ENCODE results near the gene ACSS2. TPM values are rescaled to one million over a fixed set of nuclear protein-coding genes. Genes with fewer than 3 reads are reported as not detected.
"Not testable (repeated sequence)": the region's sequence is repeated elsewhere in the genome, so short reads cannot be mapped to it uniquely, and the experiment has no call there.

Gene ACSS2
- total RNA-seq, 1 experiment from 2014 or later: 18.0 TPM

DNA sequence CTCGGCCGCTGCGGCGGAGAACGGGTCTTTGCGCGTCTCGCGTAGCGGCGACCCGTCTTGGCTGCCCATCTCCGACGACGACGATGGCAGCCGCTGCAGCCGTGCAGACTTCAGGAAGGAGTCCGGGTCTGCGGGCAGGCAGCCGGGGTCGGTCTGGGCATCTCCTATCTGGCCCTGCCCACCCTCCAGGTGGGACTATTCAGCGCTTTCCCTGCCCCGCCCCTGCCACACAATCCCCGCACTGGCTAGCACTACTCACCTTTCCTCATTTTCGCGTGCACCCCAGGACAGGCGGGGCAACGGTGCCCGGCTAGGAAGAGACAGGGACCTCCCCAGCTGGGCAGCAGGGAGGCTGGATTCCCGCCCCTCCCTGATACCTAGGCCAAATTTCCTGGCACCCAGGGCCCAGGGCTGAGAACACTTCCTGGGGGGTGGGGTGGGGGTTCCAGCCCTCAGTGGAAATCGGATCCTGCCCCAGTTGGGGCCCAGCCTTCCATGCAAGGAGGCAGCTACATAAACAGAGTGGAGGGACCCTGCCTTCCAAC, 12.9 kb upstream of the ACSS2 start:
- H3K27ac ChIP-seq: no peak overlapping the region
- H3K36me3 ChIP-seq: peaks cover 7% of the 10 kb centered on the region
- H3K4me1 ChIP-seq: peaks cover 22% of the 10 kb centered on the region
- H3K9me3 ChIP-seq (replicated peaks): no peaks in the 10 kb centered on the region
- no peak overlapping the region for H3K4me3 ChIP-seq
- H3K27me3 ChIP-seq: no peaks in the 10 kb centered on the region
- DNase-seq: no peak

DNA sequence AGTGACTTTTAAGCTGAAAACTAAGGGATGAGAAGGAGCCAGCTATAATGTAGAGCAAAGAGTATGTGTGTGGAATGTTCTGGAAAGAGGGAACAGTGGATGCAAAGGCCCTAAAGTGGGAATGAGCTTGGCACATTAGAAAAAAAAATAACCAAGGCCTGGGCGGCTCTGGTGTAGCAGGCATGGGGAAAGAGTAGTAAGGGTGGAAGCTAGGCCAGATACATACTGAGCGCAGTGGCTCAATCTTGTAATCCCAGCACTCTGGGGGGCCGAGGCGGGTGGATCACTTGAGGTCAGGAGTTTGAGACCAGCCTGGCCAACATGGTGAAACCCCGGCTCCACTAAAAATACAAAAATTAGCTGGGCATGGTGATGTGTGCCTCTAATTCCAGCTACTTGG, 12.2 kb upstream of the ACSS2 start:
- Histone ChIP-seq H3K27me3 (no peaks in the 10 kb centered on the region), H3K27ac (no peak overlapping the region), H3K9me3 (replicated peaks) (no peaks in the 10 kb centered on the region), H3K36me3 (peaks cover 4% of the 10 kb centered on the region), H3K4me3 (no peak overlapping the region), H3K4me1 (peaks cover 22% of the 10 kb centered on the region)
- no peak for DNase-seq

DNA sequence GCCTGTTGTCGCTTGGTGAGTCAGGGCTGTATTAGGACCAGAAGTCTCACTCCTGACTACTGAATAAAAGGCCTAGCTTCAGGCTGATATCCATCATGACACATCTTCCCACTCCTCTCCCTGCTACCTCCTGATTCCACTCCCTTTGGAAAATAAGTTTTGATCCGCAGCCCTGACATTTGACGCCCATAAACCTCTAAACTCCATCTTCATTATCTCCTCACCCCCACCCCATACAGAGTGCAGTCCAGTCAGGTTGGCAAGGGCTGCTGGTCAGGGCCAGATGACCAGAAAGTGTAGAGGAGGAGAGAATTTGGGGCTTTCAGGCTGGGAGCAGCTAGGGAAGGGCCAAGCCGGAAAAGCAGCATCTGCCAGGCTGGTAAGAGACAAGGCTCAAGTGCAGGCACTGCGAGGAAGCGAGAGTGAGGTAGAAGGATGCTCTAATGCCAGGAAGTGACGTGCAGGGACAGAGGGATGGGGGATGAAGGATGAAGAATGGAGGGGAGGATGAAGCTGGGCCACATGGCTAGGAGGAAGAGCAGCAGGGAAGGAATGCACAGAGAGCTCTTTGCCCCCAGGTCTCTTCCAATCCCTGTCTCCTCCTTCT, 5.0 kb upstream of the ACSS2 start:
- Histone ChIP-seq H3K9me3 (replicated peaks) (no peaks in the 10 kb centered on the region), H3K27me3 (no peaks in the 10 kb centered on the region), H3K4me1 (peaks cover 4% of the 10 kb centered on the region; the same call in 1 of the 2 replicates), H3K4me3 (no peak overlapping the region; the same call in 1 of the 2 replicates), H3K27ac (no peak overlapping the region), H3K36me3 (no peaks in the 10 kb centered on the region; the same call in 1 of the 2 replicates)
- DNase-seq: peak in 1 of 2 experiments; percentile 19

DNA sequence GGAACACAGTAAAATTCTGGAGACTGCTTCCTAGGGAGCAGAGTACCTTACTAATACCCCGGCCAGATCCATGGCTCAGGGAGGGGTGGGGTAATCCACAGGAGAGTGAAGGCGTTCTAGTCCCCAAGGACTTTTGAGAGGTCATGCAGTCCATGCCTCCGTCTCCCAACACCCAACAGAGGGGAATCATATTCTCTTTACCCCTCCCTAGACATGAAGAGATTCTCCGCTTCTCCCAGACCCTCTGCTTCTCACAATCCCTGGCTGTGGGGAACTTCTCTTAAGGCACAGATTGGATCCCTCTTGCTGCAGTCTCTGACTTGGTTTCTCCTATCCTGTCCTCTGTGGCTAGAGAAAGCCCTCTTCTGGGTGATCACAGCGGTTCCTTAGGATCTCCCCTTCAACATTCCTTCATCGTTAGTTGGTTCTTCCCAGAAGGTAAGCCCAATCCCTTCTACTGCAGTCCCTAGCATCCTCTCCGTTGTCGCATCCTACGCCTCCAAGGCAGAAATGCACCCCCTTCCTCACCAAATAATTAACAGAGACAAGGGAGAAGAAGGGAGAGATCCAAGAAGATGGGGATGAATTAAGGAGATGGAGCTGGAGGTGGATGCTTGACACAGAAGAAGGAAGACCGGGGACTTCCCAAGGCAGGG, 4.3 kb upstream of the ACSS2 start:
- DNase-seq: no peak
- Histone ChIP-seq H3K4me1 (peaks cover 4% of the 10 kb centered on the region; the same call in 1 of the 2 replicates), H3K27ac (no peak overlapping the region; the same call in 1 of the 2 replicates), H3K27me3 (no peaks in the 10 kb centered on the region), H3K36me3 (no peaks in the 10 kb centered on the region; the same call in 1 of the 2 replicates), H3K9me3 (replicated peaks) (no peaks in the 10 kb centered on the region), H3K4me3 (peak overlapping the region; percentile 75)

DNA sequence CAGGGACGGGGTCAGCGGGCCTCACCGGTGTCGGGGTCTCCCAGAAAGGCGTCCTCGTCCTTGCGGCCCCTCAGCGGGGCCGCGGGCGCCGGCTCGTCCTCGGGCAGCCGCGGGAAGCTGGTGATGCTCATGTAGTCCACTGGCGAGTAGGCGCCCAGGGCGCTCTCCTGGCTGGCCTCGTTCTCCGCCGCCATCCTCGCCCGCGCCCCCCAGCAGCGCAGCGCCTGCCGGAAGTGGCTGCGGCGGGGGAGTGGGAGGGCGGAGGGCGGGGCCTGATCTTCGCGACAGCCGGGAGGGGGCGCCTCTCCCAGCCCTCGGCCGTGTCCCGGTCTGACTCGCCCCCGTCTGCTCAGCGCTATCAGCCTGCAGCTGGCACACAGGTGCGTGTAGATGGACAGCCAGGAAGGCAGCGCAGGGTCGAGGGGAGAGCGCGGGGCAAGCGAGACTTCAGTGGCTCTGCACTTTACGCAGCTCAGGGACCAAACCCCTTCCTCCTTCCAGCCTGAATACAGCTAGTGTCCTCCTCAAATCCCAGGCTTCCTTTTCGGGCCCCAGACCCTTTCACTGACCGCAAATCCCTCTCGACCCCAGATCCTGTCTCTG, 3.7 kb upstream of the ACSS2 start, which contains the start of gene GGT7:
Gene GGT7, minus strand, starts transcription at position 235 of the 603 bp plus-strand sequence. Its CDS starts 41 bp downstream, at position 194.
- no peaks in the 10 kb centered on the region; the same call in 1 of the 2 replicates for H3K36me3 ChIP-seq
- H3K4me1 ChIP-seq: peaks cover 4% of the 10 kb centered on the region; the same call in 1 of the 2 replicates
- DNase-seq: peak; percentile 89 to 93
- H3K9me3 ChIP-seq (replicated peaks): no peaks in the 10 kb centered on the region
- no peak within 1 kb of the TSS; the same call in 1 of the 2 replicates for H3K27ac ChIP-seq
- peak within 1 kb of the TSS; percentile 75 for H3K4me3 ChIP-seq
- no peaks in the 10 kb centered on the region for H3K27me3 ChIP-seq

DNA sequence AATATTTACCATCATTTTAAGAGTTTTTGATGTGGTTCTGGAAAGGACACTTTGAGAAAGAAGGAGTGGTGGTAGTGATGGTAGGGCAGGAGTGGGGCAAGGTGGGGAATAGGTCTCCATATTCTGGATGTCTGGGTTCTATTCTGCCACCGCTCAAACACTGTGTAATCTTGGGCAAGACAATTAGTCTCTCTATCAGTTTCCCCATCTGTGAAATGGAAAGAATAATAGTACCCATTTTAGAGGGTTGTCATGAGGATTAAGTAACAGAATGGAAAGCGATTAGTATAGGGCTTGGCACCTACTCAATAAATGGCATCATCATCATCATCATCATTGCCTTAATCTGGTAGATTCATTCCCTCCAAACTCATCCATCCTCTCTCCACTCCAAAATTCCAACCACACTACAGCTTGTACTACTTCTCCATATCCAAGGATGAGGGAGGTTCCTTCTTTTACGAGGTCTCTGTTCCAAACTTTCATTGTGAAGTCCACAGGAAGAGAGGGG, 2.8 kb upstream of the ACSS2 start:
- Histone ChIP-seq H3K4me3 (peak overlapping the region; percentile 75), H3K27me3 (no peaks in the 10 kb centered on the region), H3K9me3 (replicated peaks) (no peaks in the 10 kb centered on the region), H3K4me1 (peaks cover 4% of the 10 kb centered on the region; the same call in 1 of the 2 replicates), H3K27ac (no peak overlapping the region), H3K36me3 (no peaks in the 10 kb centered on the region)
- no peak for DNase-seq

DNA sequence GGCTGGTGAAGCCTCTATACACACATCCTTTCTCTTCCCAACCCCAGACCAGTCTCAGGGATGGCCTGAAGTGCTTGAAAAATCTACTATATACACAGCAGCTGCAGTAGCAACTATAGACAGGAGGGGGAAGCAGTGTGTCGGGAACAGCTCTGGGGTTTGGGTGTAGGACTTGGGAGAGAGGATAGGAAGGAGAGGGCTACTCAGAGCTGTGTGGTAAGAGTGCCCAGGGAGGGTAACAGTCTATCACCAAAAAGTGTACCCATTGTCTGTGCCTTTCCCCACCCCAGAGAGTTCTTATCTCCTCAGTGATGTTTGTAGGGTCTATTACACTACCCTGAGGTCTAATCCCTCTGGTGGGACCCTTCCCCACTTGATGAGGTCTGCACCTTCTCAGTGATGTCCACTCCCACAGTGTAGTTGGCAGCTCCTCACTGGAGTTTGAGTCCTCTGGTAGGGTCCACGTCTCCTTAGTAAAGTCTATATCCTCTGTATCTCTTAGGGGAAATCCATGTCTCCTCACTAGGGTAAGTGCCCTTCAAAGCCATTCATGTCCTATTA, 2.2 kb upstream of the ACSS2 start:
- Histone ChIP-seq H3K9me3 (replicated peaks) (no peaks in the 10 kb centered on the region), H3K4me1 (peaks cover 4% of the 10 kb centered on the region; the same call in 1 of the 2 replicates), H3K27me3 (no peaks in the 10 kb centered on the region), H3K27ac (no peak overlapping the region), H3K4me3 (no peak overlapping the region), H3K36me3 (no peaks in the 10 kb centered on the region)
- DNase-seq: peak; percentile 87 to 96

DNA sequence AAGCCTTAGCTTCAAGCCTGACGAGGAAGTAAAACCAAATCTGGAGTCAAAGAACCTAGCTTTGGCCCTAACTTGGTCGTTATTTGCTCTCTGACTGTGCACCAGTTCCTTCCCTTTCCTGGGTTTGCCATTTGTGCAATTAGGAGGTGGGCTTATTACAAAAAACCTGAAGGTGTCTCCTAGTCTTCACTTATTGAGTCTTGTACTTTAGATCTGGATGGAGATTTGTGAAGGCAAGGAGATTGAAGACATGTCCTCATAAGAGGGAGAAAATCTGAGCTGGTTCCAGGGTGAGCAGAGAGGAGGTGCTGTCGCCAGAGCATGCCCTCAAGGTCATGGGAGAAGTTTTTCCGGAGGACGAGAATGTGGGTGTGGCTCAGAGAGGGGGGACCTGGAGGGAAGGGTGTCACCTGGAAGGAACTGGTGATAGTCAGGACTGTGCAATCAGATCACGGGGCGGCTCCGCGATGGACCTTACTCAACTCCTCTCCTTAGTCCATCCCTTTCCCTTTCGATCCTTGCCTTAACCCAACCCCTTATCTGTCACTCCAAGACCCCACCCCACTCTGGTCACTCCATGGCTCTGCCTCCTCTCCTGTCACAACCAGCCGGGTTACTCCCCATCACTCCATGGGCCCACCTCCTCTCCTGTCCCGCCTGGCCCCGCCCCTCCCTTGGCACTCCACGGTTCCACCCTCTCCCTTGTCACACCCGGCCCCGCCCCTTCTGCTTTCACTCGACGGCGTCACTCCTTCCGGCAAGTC, 588 bp upstream of the ACSS2 start:
- DNase-seq: peak; percentile 97 to 99
- H3K27ac ChIP-seq: no peak overlapping the region
- H3K9me3 ChIP-seq (replicated peaks): no peaks in the 10 kb centered on the region
- peaks cover 4% of the 10 kb centered on the region; the same call in 1 of the 2 replicates for H3K4me1 ChIP-seq
- no peaks in the 10 kb centered on the region for H3K36me3 ChIP-seq
- no peaks in the 10 kb centered on the region for H3K27me3 ChIP-seq
- H3K4me3 ChIP-seq: peak overlapping the region; percentile 75

DNA sequence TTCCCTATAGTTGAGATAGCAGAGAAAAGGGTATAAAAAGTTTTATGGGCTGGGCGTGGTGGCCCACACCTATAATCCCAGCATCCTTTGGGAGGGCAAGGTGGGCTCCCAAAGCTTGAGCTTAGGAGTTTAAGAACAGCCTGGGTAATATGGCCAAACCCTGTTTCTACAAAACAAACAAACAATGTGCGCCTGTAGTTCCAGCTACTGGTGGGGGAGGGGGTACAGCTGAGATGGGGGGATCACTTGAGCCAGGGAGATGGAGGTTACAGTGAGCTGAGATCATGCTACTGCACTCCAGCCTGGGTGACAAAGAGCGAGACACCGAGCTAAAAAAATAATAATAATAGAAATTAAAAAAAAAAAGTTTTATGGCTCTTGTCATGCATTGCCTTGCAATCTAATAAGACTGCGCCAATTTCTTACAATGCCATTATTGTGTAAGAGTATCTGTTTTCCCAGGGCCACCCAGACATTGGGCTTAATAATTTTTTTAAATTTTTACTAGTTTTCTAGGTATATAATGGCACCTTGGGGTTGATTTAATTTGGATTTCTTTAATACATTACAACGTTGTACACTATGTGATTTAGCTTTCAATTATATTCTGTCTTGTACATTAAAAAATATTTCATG, 3.9 kb downstream of the ACSS2 start:
- no peaks in the 10 kb centered on the region for H3K36me3 ChIP-seq
- no peaks in the 10 kb centered on the region for H3K4me1 ChIP-seq
- no peak overlapping the region for H3K4me3 ChIP-seq
- no peak overlapping the region for H3K27ac ChIP-seq
- no peaks in the 10 kb centered on the region for H3K9me3 ChIP-seq (replicated peaks)
- no peak for DNase-seq
- H3K27me3 ChIP-seq: no peaks in the 10 kb centered on the region

DNA sequence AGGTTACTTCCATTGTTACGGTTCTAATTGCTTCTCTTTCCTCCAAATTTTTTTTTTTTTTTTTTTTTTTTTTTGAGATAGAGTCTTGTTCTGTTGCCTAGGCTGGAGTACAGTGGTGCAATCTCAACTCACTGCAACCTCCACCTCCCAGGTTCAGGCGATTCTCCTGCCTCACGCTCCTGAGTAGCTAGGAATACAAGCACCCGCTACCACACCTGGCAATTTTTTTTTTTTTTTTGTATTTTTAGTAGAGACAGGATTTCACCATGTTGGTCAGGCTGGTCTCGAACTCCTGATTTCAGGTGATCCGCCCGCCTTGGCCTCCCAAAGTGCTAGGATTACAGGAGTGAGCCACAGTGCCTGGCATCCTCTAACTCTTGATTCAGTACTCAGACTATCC, 4.6 kb downstream of the ACSS2 start:
- not testable (repeated sequence) for H3K36me3 ChIP-seq; H3K4me3 ChIP-seq; H3K27ac ChIP-seq; H3K4me1 ChIP-seq; DNase-seq; H3K9me3 ChIP-seq (replicated peaks); H3K27me3 ChIP-seq

DNA sequence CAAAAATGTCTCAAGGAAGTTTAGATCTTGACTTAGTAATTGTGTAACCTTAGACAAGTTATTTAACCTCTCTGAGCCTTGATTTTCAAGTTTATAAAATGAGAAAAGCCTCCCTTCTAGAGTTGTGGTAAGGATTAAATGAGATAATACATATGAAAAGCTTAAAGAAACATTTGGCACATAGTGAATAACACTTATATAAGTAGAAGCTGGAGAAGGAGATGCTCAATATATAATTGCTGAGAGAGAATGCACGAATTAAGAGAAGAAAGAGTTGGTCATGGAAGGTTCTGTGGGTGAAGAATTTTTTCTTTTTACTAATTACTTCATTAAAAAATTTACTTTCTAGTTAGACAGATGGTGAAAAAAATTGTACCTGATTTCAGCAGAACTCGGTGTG, 5.3 kb downstream of the ACSS2 start:
- no peak for DNase-seq
- no peak overlapping the region for H3K27ac ChIP-seq
- H3K4me3 ChIP-seq: no peak overlapping the region
- H3K27me3 ChIP-seq: no peaks in the 10 kb centered on the region
- no peaks in the 10 kb centered on the region for H3K4me1 ChIP-seq
- H3K36me3 ChIP-seq: no peaks in the 10 kb centered on the region
- no peaks in the 10 kb centered on the region for H3K9me3 ChIP-seq (replicated peaks)

DNA sequence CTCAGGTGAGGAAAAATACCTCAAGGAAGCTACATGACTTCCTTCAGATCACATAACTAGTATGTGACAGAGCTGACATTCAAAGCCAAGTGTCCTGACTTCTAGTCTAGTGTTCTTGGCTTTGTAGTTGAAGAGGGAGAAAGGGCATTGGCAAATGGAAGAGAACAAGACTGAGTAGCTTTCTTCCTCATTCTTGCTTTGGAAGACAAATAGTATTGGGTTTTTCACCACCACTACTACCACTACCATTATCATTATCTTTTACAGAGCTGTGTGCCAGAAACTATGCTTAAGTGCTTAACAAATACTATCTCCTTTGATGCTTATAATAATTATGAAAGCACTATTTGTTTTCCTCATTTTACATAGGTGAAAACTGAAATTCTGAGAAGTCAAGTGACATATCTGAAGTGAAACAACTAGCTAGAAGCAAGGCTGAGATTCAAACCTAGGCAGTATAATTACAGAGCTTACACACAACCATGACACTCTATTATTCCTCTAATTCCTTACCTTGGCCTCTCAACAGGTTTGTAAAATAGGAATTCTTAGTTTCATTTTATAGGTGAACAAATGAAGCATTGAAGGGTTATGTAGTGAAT, 6.8 kb downstream of the ACSS2 start:
- no peaks in the 10 kb centered on the region for H3K27me3 ChIP-seq
- DNase-seq: no peak

DNA sequence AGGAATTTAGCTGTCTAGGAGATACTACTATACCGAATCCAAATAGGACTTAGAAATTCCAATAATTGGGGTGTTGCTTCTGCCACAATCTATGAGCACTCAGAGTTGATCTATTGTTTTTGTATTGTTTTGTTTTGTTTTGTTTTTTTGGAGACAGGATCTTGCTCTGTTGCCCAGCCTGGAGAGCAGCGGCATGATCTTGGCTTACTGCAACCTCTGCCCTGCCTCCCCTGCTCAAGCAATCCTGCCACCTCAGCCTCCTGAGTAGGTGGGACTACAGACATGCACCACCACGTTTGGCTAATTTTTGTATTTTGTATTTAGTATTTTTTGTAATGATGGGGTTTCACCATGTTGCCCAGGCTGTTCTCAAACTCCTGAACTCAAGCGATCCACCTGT, 7.4 kb downstream of the ACSS2 start:
- Histone ChIP-seq H3K27me3 (no peaks in the 10 kb centered on the region), H3K27ac (no peak overlapping the region), H3K36me3 (no peaks in the 10 kb centered on the region), H3K4me3 (no peak overlapping the region), H3K9me3 (replicated peaks) (no peaks in the 10 kb centered on the region), H3K4me1 (no peaks in the 10 kb centered on the region; the same call in 1 of the 2 replicates)
- no peak for DNase-seq

More for the DNA sequence above, 6.8 kb downstream of the ACSS2 start:
- Histone ChIP-seq H3K4me3 (no peak overlapping the region), H3K9me3 (replicated peaks) (no peaks in the 10 kb centered on the region), H3K4me1 (no peaks in the 10 kb centered on the region; the same call in 1 of the 2 replicates), H3K36me3 (no peaks in the 10 kb centered on the region), H3K27ac (no peak overlapping the region)

Measured in SJCRH30 (cell line).